ENCODE data around the gene SLC35G3. TPM values are rescaled to one million over a fixed set of nuclear protein-coding genes. Genes with fewer than 3 reads are reported as not detected.
A peak's percentile ranks its signal among the peaks of the same experiment; 100 is the strongest.

Gene SLC35G3
- total and polyA plus RNA-seq, 2 of the 4 experiments (the other 2 are of a cell fraction) = not detected

DNA sequence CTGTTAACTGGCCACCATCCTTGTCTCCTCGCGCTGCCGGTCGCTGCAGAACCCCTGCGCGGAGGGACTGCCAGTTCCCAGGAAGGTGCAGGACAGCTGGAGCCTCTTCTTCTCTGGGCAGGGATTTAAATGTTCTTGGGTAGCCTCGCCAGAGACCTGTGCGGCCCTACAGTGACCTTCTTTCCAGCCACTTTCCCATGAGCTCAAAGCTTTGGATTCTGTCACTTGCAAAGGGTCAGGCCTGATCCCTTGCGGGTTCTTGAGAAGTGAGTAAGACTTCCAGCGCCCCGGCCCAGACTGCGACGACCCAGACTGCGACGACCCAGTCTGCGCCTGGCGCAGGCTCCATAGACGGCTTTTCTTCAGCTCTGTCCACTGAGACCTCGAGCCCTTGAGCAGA is 47.3 kb upstream of the SLC35G3 start:
- Histone ChIP-seq H3K23ac (ENCODE audit: low read depth, low read length) (no peak overlapping the region; the same call in 1 of the 2 replicates), H3K14ac (replicated peaks; ENCODE audit: low read depth, low read length) (no peak overlapping the region), H3K9me3 (ENCODE audit: control insufficient read depth, insufficient read depth, low read length) (no peaks in the 10 kb centered on the region), H2BK5ac (ENCODE audit: low read depth, low read length, poor library complexity, severe bottlenecking) (no peak overlapping the region), H4K91ac (ENCODE audit: insufficient read depth, low read depth, low read length) (no peak overlapping the region), H2AFZ (replicated peaks; ENCODE audit: low read length, poor library complexity) (peak overlapping the region; percentile 91), H3K4me3 (ENCODE audit: insufficient read depth, low read depth, low read length) (no peak overlapping the region), H2AK5ac (ENCODE audit: low read depth, low read length) (0 out of 2 replicates have a peak overlapping the region, but pooled peaks have one; percentile 10), H3K9me1 (ENCODE audit: insufficient read depth, low read length) (peaks cover 4% of the 10 kb centered on the region; the same call in 1 of the 2 replicates), H2BK15ac (ENCODE audit: low read depth, low read length) (no peak overlapping the region), H4K8ac (ENCODE audit: low read depth in 2 of 2, low read length in 2 of 2) (no peak overlapping the region), H4K5ac (ENCODE audit: low read depth, low read length) (no peak overlapping the region), H3K4me2 (ENCODE audit: low read depth, low read length) (no peak overlapping the region; the same call in 1 of the 2 replicates), H3K56ac (ENCODE audit: extremely low read depth, insufficient read depth, low read length) (no peak overlapping the region), H3K18ac (ENCODE audit: low read depth, low read length) (no peak overlapping the region), H4K20me1 (ENCODE audit: insufficient read depth, low read length) (peaks cover 5% of the 10 kb centered on the region), H3K4me1 (ENCODE audit: control insufficient read depth, insufficient read depth, low read length) (peaks cover 5% of the 10 kb centered on the region), H3K27ac (ENCODE audit: insufficient read depth, low read length) (no peak overlapping the region), H3K4ac (ENCODE audit: low read depth, low read length) (no peak overlapping the region), H3K79me1 (ENCODE audit: low read depth in 1 of 2, low read length in 2 of 2) (peaks cover 9 to 32% of the 10 kb centered on the region in 2 experiments), H3K9ac (ENCODE audit: low read depth, low read length) (no peak overlapping the region), H2BK120ac (ENCODE audit: low read depth, low read length) (no peak overlapping the region), H3K36me3 (ENCODE audit: control insufficient read depth, insufficient read depth, low read length) (no peaks in the 10 kb centered on the region), H3K27me3 (ENCODE audit: control insufficient read depth, insufficient read depth, low read length) (no peaks in the 10 kb centered on the region), H2AK9ac (replicated peaks; ENCODE audit: low read depth, low read length, poor library complexity) (no peak overlapping the region), H2BK20ac (ENCODE audit: low read depth, low read length) (no peak overlapping the region)
- no peak for ATAC-seq (ENCODE audit: low read depth)
- intact Hi-C loops (cut with micrococcal nuclease) (loop anchor here (5.0 to 10.0 kb wide), 3 partner anchors 69 to 503 kb away; partner anchors contain the start of gene SLFN11), in situ Hi-C loops (cut with MboI; ENCODE audit: low sequenced_read_pairs) (no loop called here), dilution Hi-C loops (cut with HindIII; ENCODE audit: low sequenced_read_pairs, unreplicated experiment) (no loop called here)
- no TSS peak for BruUV-seq (replicated peaks)
- ChIA-PET CTCF (no interaction called here), POLR2A (ENCODE audit: unreplicated experiment) (no interaction called here)
- no peak for DNase-seq
- WGBS, 2 experiments (ENCODE audit: extremely low coverage in 2 of 2, insufficient read length in 1 of 2) = 92% methylated on average over 7 of the region's 19 CpGs; no CpG with 5 or more reads in 1 of the 2 experiments
- TF ChIP-seq, protein P1, sequence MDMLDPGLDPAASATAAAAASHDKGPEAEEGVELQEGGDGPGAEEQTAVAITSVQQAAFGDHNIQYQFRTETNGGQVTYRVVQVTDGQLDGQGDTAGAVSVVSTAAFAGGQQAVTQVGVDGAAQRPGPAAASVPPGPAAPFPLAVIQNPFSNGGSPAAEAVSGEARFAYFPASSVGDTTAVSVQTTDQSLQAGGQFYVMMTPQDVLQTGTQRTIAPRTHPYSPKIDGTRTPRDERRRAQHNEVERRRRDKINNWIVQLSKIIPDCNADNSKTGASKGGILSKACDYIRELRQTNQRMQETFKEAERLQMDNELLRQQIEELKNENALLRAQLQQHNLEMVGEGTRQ (IDR thresholded peaks at IDR 0.05; ENCODE audit: low read depth, low read length) = no peak
- TF ChIP-seq MXI1 (IDR thresholded peaks at IDR 0.05; ENCODE audit: borderline replicate concordance, low read depth, low read length) (no peak), RAD21 (IDR thresholded peaks at IDR 0.05; ENCODE audit: low read length) (no peak), BHLHE40 (IDR thresholded peaks at IDR 0.05; ENCODE audit: low read depth, low read length) (no peak), SMC3 (IDR thresholded peaks at IDR 0.05; ENCODE audit: low read depth, low read length) (no peak), FOS (IDR thresholded peaks at IDR 0.05; ENCODE audit: low read depth, low read length) (no peak), MAFK (IDR thresholded peaks at IDR 0.05; ENCODE audit: low read depth, low read length) (no peak), CEBPB (IDR thresholded peaks at IDR 0.05; ENCODE audit: low read depth, low read length) (no peak), RCOR1 (IDR thresholded peaks at IDR 0.05; ENCODE audit: insufficient replicate concordance, low read length) (no peak), RFX5 (IDR thresholded peaks at IDR 0.05; ENCODE audit: low read depth, low read length) (no peak), CHD1 (IDR thresholded peaks at IDR 0.05; ENCODE audit: low read depth, low read length) (no peak), POLR2A (IDR thresholded peaks at IDR 0.05; ENCODE audit: low read depth, low read length) (no peak), NFE2L2 (IDR thresholded peaks at IDR 0.05; ENCODE audit: low read depth, low read length) (no peak), MAZ (IDR thresholded peaks at IDR 0.05; ENCODE audit: borderline replicate concordance, low read depth, low read length) (no peak)
- TF ChIP-seq, protein P2, sequence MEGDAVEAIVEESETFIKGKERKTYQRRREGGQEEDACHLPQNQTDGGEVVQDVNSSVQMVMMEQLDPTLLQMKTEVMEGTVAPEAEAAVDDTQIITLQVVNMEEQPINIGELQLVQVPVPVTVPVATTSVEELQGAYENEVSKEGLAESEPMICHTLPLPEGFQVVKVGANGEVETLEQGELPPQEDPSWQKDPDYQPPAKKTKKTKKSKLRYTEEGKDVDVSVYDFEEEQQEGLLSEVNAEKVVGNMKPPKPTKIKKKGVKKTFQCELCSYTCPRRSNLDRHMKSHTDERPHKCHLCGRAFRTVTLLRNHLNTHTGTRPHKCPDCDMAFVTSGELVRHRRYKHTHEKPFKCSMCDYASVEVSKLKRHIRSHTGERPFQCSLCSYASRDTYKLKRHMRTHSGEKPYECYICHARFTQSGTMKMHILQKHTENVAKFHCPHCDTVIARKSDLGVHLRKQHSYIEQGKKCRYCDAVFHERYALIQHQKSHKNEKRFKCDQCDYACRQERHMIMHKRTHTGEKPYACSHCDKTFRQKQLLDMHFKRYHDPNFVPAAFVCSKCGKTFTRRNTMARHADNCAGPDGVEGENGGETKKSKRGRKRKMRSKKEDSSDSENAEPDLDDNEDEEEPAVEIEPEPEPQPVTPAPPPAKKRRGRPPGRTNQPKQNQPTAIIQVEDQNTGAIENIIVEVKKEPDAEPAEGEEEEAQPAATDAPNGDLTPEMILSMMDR (conservative IDR thresholded peaks at IDR 0.05; ENCODE audit: low read depth, low read length) = no peak
- TF ChIP-seq, protein P3, sequence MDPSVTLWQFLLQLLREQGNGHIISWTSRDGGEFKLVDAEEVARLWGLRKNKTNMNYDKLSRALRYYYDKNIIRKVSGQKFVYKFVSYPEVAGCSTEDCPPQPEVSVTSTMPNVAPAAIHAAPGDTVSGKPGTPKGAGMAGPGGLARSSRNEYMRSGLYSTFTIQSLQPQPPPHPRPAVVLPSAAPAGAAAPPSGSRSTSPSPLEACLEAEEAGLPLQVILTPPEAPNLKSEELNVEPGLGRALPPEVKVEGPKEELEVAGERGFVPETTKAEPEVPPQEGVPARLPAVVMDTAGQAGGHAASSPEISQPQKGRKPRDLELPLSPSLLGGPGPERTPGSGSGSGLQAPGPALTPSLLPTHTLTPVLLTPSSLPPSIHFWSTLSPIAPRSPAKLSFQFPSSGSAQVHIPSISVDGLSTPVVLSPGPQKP (IDR thresholded peaks at IDR 0.05; ENCODE audit: borderline replicate concordance, low read depth, low read length) = no peak
